Stimulated activated CD4-positive, alpha-beta T cell treated with anti-CD3 and anti-CD28 coated beads, Interleukin-15, amount 100 ng/mL, for 48 hours (primary cell): ENCODE data around the gene IL21R.

ENCODE experiments used
- DNase-seq, 2 donors: peaks; one replicate each; pipeline ENCODE4 v3.0.0-alpha.2; 2020; ENCODE audit warnings: low read depth in 2 of 2

The IL21R gene

GRCh38 chr16:27485126-27485525, 83.2 kb downstream of the IL21R start:
- no peak for DNase-seq

- DNase-seq = no peak
Measured at GRCh38 chr16:27485811-27486210, 83.8 kb downstream of the IL21R start.

- no peak for DNase-seq
Measured at GRCh38 chr16:27486344-27486743, 84.4 kb downstream of the IL21R start.

- no peak for DNase-seq
Measured at GRCh38 chr16:27486760-27487159, 84.8 kb downstream of the IL21R start.

DNA sequence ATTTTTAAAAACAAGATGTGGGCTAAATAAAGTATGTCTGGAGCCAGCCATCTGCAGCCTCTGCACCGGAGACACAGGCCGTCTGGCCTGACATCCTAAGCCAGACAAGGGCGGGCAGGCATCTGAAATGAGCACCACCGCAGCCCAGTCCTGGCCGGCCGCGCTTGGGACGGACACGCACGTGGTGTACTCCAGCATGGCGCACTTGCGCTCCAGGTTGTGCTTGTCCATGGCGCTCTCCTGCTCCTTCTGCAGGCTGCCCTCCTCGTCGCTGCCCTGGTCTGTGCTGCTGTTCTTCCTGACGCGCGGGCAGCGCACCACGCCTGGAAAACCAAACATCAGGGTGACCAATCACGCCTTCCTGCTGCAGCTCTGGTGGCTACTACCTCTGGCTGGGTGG, 87.4 kb downstream of the IL21R start:
- DNase-seq = no peak

GRCh38 chr16:27489906-27490305, 87.9 kb downstream of the IL21R start:
- DNase-seq = no peak

DNA sequence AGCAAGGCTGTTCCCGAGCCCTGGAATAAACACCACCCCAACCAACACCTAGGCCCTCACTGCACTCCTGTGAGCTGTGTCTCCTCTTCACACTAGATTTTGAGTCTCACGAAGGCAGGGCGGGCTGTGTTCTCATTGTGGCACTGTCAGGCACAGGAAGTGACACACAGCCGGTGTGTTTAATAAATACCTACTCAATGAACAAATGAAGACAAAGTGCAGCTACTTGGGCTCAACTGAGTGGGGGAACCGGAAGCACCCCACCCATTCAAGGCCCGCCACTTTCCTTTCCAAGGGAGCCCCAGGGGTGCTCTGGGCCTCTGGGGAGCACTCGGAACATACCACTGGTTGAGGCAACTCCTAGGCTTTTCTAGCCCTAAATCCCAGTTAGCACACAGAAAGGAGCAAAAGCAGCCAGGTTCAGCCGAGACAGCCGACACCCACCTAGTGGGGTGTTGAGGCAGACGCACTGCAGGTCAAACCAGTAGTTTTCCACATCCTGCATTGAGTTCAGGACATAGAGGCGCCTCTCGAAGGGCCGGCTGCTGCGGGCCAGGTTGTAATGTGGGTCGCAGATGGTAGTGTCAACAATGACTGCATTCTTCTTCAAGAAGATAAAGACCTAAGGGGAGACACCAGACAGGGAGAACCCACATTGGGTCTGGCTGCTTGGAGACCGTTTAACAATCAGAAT, 90.1 kb downstream of the IL21R start:
- no peak for DNase-seq

DNA sequence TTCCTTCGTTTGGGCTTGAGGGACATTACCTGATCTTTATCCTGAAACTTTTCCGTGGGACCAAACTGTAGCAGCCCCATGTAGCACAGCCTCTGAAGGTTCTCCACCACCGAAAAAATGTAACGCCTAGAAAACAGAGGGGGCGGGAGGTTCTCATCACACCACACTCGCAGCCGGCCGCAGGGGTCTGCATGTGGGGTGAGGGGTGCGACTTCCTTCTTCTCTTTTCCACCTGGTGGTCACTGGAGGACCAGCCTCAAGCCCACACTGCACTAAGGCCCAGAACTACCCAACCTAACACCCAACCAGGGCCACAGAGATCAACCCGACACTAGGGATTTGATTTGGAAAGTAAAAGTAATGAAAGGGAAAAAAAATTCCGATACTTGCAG, 90.6 kb downstream of the IL21R start:
- DNase-seq = no peak

GRCh38 chr16:27495191-27495590, 93.2 kb downstream of the IL21R start:
- DNase-seq = no peak

DNA sequence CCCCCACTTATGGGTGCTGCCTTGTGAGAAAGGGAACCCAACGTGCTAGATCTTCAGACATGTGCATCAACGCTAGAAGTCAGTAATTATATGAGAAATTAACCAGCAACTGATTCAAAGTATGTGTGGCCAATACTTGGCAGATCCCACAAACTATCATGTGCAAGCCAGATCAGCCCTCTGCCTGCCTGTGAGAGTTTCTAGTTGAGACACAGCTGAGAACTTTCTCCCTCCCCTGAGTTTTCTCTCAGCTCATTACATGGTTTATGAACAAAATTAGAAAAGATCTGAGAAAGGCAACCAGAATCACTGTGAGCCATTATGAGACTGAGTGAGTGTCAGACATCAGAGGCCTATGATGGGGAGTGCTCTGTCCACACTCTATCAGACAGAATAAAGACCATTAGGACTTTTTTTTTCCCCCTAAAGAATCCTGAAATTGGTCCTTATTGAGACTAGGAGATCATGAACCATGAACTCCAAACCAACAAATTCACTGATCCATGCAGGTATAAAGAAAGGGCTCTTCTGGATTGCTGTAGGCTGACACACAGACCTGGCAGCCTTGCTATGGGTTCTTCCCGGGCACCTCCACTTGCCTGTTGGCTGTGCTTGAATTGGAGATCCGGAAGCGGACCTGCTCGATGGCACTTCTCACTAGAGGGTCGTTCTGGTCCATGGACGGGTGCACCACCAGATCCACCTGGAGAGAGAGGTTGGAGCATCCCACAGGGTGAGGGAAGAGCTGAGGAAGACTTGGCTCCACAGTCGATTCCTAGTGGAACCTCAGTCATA, 96.3 kb downstream of the IL21R start:
- no peak for DNase-seq

DNA sequence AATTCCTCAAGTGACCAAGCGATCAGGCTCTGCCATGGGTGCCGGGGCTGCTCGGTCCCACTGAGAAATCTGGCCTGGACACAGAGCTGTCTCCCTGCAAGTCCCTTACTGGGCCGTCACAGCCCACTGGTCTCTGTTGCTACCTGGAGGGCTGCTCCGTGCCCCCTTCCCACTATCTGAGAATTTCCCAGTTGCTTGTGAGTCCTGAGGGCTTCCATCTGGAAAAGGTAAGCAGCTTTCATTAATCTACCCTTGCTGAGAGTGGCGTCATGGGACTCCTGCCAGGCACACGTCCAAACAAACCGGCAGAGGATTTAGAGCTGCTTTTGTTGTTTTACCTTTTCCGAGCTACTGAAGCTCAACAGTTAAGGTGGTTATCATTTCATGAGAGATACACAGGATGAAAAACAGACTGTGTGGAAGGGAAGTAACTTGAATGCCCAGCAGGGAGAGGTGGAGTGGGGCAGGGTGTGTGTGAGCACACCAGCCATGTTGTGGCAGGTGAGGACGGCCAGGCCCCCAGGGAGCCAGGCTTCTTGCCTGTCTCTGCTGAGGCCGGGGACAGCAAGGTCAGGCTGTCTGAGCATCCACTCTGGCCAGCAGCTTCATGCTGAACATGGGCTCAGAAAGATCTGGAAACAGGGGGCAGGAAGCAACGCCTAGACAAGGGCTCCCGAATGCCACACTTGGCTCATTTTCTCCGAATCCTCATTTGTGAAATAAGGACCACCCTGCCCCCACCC, 97.1 kb downstream of the IL21R start:
- no peak for DNase-seq

DNA sequence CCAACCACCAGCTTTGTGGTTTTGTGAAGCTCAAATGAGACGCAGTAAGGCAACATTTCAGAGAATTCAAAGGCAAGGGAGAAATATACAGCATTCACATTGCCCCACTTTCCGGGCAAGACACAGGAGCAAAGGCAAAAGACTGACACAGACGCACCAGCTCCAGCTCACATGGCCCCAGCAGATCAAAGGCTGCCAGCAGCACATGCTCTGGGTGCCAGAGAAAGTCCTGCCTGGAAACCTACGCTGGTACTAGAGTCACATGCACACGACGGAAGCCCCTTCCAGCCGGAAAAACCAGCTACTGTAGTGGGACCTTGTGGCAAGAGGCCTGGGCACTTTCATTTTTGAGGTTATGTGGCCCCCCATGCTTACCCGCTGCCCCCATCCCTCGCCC, 97.7 kb downstream of the IL21R start:
- DNase-seq = no peak

DNA sequence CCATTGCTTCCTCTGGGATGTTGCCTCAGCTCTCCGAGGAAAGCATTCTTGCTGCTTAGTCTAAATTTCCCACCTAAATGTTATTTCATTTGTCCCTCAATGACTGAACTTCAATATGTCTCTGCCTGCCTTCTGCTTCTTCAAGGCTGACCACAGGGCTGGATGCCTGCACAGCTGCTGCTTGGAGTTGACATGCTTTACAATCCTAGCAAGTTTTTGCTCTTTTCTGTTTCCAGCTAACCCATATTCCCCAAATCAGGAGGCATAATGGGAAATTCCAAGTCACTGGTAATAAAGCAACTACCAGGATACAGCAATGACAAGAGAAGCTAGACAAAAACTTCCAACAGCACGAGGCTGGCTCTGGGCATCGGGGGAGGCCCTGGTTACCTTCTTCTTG, 98.8 kb downstream of the IL21R start:
- no peak for DNase-seq
